A673 (cell line): ENCODE data around the gene TRAK1. TPM values are rescaled to one million over a fixed set of nuclear protein-coding genes. Genes with fewer than 3 reads are reported as not detected.

Source experiments
- BruUV-seq: library from RNA; stranded (reverse); fragments of 400-500 nt; replicated peaks from 2 replicates; lab custom pipeline; 2021; lab: Mats Ljungman, UMichigan
- CTCF ChIA-PET: fragments of 300-600 bp; sonication (Branson Sonifier 250); formaldehyde crosslinking; loops from one replicate; lab custom pipeline; 2022; ENCODE audit warnings: antibody characterized with exemption; lab: Charles Lee
- POLR2A ChIA-PET: fragments of 300-600 bp; sonication (Branson Sonifier 250); formaldehyde crosslinking; loops from one replicate; lab custom pipeline; 2022; ENCODE audit warnings: antibody characterized with exemption; ENCODE audit not compliant: low non-redundant PET; lab: Charles Lee
- DNase-seq: peaks from one replicate; pipeline ENCODE4 v3.0.0-alpha.2; 2015; ENCODE audit warnings: low spot score
- H3K27ac ChIP-seq: fragments of 200-600 bp; sonication (generic); 2 replicates; pipeline ENCODE4 v1.5.1; 2016; ENCODE audit warnings: mixed run types, low read depth, mild to moderate bottlenecking, mixed read lengths, antibody characterized with exemption, low read length; ENCODE audit not compliant: poor library complexity, severe bottlenecking
- H3K27me3 ChIP-seq: fragments of 200-600 bp; sonication (generic); replicated peaks from 2 replicates; pipeline ENCODE4 v1.6.1; 2017; ENCODE audit warnings: mixed run types, low read depth, mild to moderate bottlenecking, mixed read lengths, antibody characterized with exemption, low read length; ENCODE audit not compliant: insufficient read depth, poor library complexity
- H3K36me3 ChIP-seq: fragments of 200-600 bp; sonication (generic); 2 replicates; pipeline ENCODE4 v1.6.1; 2016; ENCODE audit warnings: mixed run types, mild to moderate bottlenecking, mixed read lengths, antibody characterized with exemption, low read length; ENCODE audit not compliant: insufficient read depth, poor library complexity, severe bottlenecking
- H3K4me1 ChIP-seq: fragments of 200-600 bp; sonication (generic); 2 replicates; pipeline ENCODE4 v1.6.1; 2017; ENCODE audit warnings: mixed run types, mild to moderate bottlenecking, mixed read lengths, antibody characterized with exemption, low read length; ENCODE audit not compliant: insufficient read depth, poor library complexity, severe bottlenecking
- H3K4me3 ChIP-seq: fragments of 200-600 bp; sonication (generic); 2 replicates; pipeline ENCODE4 v1.5.1; 2016; ENCODE audit warnings: low read depth, mixed run types, mild to moderate bottlenecking, mixed read lengths, low read length; ENCODE audit not compliant: poor library complexity, severe bottlenecking
- H3K9me3 ChIP-seq: fragments of 200-600 bp; sonication (generic); 2 replicates; pipeline ENCODE4 v1.6.1; 2016; ENCODE audit warnings: mixed run types, low read depth, mild to moderate bottlenecking, mixed read lengths, antibody characterized with exemption, low read length; ENCODE audit not compliant: poor library complexity, severe bottlenecking
- CTCF ChIP-seq: fragments of 300-800, 200-600 bp; sonication (generic); conservative IDR thresholded peaks from 2 replicates; pipeline ENCODE4 v1.5.1; 2017; ENCODE audit warnings: low read depth, mild to moderate bottlenecking, antibody characterized with exemption, low read length, moderate library complexity, mixed read lengths
- EZH2 ChIP-seq: fragments of 200-600 bp; sonication (generic); IDR thresholded peaks from 2 replicates; pipeline ENCODE4 v1.6.1; 2017; ENCODE audit warnings: borderline replicate concordance, low read depth, mild to moderate bottlenecking, mixed read lengths, antibody characterized with exemption, low read length; ENCODE audit not compliant: poor library complexity, severe bottlenecking
- intact Hi-C: fragments of 100-400 bp; cut with micrococcal nuclease; formaldehyde crosslinking; loops from one replicate; pipeline ENCODE4 v1.10.0; 2022; ENCODE audit not compliant: unreplicated experiment
- total RNA-seq: library from RNA; stranded (reverse); gene quantifications from 2 replicates; pipeline ENCODE4 v1.2.3, GENCODE V29; 2021

TRAK1 gene
- total RNA-seq, 1 experiment from 2014 or later, result 16.3 TPM

- POLR2A ChIA-PET, result no interaction called here
- BruUV-seq, result no TSS peak
- Histone ChIP-seq H3K9me3 (no peaks in the 10 kb centered on the region), H3K4me1 (no peaks in the 10 kb centered on the region), H3K36me3 (no peaks in the 10 kb centered on the region), H3K4me3 (no peak overlapping the region), H3K27me3 (peaks cover 2% of the 10 kb centered on the region), H3K27ac (no peak overlapping the region)
- CTCF ChIA-PET, result no interaction called here
- DNase-seq, result no peak
- no peak for TF ChIP-seq EZH2
- no peak for TF ChIP-seq CTCF
- intact Hi-C loops, result no loop called here
Measured at GRCh38 chr3:42269647-42270046, 178.5 kb downstream of the TRAK1 start.

- intact Hi-C loops, result no loop called here
- Histone ChIP-seq H3K4me3 (no peak overlapping the region), H3K4me1 (no peaks in the 10 kb centered on the region), H3K27me3 (no peaks in the 10 kb centered on the region), H3K27ac (no peak overlapping the region), H3K9me3 (no peaks in the 10 kb centered on the region), H3K36me3 (no peaks in the 10 kb centered on the region)
- TF ChIP-seq EZH2 (no peak), CTCF (no peak)
- POLR2A ChIA-PET, result no interaction called here
- BruUV-seq, result no TSS peak
- CTCF ChIA-PET, result no interaction called here
- no peak for DNase-seq
Measured at GRCh38 chr3:42270561-42270960, 179.4 kb downstream of the TRAK1 start.

- Histone ChIP-seq H3K4me1 (no peaks in the 10 kb centered on the region), H3K4me3 (no peak overlapping the region), H3K9me3 (no peaks in the 10 kb centered on the region), H3K27me3 (no peaks in the 10 kb centered on the region), H3K36me3 (no peaks in the 10 kb centered on the region), H3K27ac (no peak overlapping the region)
- no peak for DNase-seq
- BruUV-seq, result no TSS peak
- TF ChIP-seq CTCF, result no peak
- no peak for TF ChIP-seq EZH2
- intact Hi-C loops, result no loop called here
- ChIA-PET CTCF (no interaction called here), POLR2A (no interaction called here)
Measured at GRCh38 chr3:42271786-42272185, 180.6 kb downstream of the TRAK1 start.
